GM12878 (cell line): ENCODE data around the gene ALPK1. TPM values are rescaled to one million over a fixed set of nuclear protein-coding genes. Genes with fewer than 3 reads are reported as not detected.

Source experiments
- ATAC-seq: fragments of 200-7000 bp; cut with Tn5 transposase; 3 replicates; pipeline ENCODE4 v1.9.1; 2020; ENCODE audit warnings: mild to moderate bottlenecking, moderate library complexity
- BruUV-seq: library from RNA; stranded (reverse); fragments of 400-500 nt; replicated peaks from 2 replicates; lab custom pipeline; 2021; lab: Mats Ljungman, UMichigan
- CTCF ChIA-PET: fragments of 300-600 bp; sonication (Branson Sonifier 250); formaldehyde crosslinking; extraction: SDS; loops from one replicate; lab custom pipeline; 2021; ENCODE audit warnings: inconsistent platforms; lab: Yijun Ruan, JAX
- POLR2A ChIA-PET: fragments of 350-600 bp; formaldehyde crosslinking; extraction: SDS; loops from one replicate; lab custom pipeline; 2021; ENCODE audit warnings: inconsistent platforms; lab: Charles Lee
- RAD21 ChIA-PET: fragments of 300-600 bp; sonication (Branson Sonifier 250); formaldehyde crosslinking; loops from one replicate; lab custom pipeline; 2023; ENCODE audit warnings: antibody characterized with exemption; ENCODE audit not compliant: unreplicated experiment; lab: Charles Lee
- SMC1A ChIA-PET: fragments of 300-600 bp; sonication (Branson Sonifier 250); formaldehyde crosslinking; loops from one replicate; lab custom pipeline; 2023; ENCODE audit not compliant: unreplicated experiment, uncharacterized antibody; lab: Charles Lee
- DNase-seq: peaks from one replicate; pipeline ENCODE4 v3.0.0-alpha.2; 2011; ENCODE audit warnings: low read depth, low spot score
- FAIRE-seq: peaks from 3 replicates; lab custom pipeline; 2011; peaks lifted over from hg19 to GRCh38; lab: Jason Lieb, UNC
- H2AFZ ChIP-seq: 2 replicates; pipeline ENCODE4 v1.6.0; 2011; ENCODE audit warnings: low read depth, low read length, control low read depth; ENCODE audit not compliant: control insufficient read depth
- H3K27ac ChIP-seq: 2 replicates; pipeline ENCODE4 v1.5.1; 2011; ENCODE audit warnings: control low read depth; ENCODE audit not compliant: control insufficient read depth, insufficient read depth
- H3K27me3 ChIP-seq, 2 experiments: replicated peaks in 1 of 2; 2 replicates each; pipeline versions ENCODE4 v1.6.0 to v1.6.1; 2011; ENCODE audit warnings: low read length in 1 of 2; ENCODE audit not compliant: control insufficient read depth in 2 of 2, insufficient read depth in 2 of 2
- H3K36me3 ChIP-seq, 2 experiments: 2 replicates each; pipeline ENCODE4 v1.5.1; 2011; ENCODE audit warnings: low read length in 1 of 2; ENCODE audit not compliant: control insufficient read depth in 2 of 2, insufficient read depth in 2 of 2
- H3K4me1 ChIP-seq: 2 replicates; pipeline ENCODE4 v1.6.1; 2011; ENCODE audit warnings: mild to moderate bottlenecking, low read length, moderate library complexity, mixed read lengths; ENCODE audit not compliant: control insufficient read depth, insufficient read depth
- H3K4me2 ChIP-seq: 2 replicates; pipeline ENCODE4 v1.6.0; 2011; ENCODE audit warnings: control low read depth; ENCODE audit not compliant: control insufficient read depth, insufficient read depth
- H3K4me3 ChIP-seq: fragments of 200-600 bp; sonication (generic); 2 replicates; pipeline ENCODE4 v1.5.1; 2016
- H3K79me2 ChIP-seq: 2 replicates; pipeline ENCODE4 v1.6.0; 2011; ENCODE audit warnings: low read length; ENCODE audit not compliant: control insufficient read depth, insufficient read depth
- H3K9ac ChIP-seq: 2 replicates; pipeline ENCODE4 v1.8.0; 2011; ENCODE audit warnings: low read length, control low read depth, mixed read lengths; ENCODE audit not compliant: control insufficient read depth, insufficient read depth
- H3K9me3 ChIP-seq: replicated peaks from 3 replicates; pipeline ENCODE4 v1.5.1; 2011; ENCODE audit warnings: mild to moderate bottlenecking, low read length; ENCODE audit not compliant: control insufficient read depth, insufficient read depth
- H4K20me1 ChIP-seq: 2 replicates; pipeline ENCODE4 v1.6.0; 2011; ENCODE audit not compliant: control insufficient read depth, insufficient read depth
- CEBPB ChIP-seq, 2 experiments: fragments of 150-350 bp in 1 of 2; IDR thresholded peaks; 2 replicates each; pipeline ENCODE4 v1.6.1; 2012 to 2014; ENCODE audit warnings: low read depth in 2 of 2, low read length in 2 of 2, borderline replicate concordance in 1 of 2, inconsistent platforms in 1 of 2
- GABPA ChIP-seq: IDR thresholded peaks from 2 replicates; pipeline ENCODE4 v1.6.1; 2014; ENCODE audit warnings: antibody characterized with exemption, low read depth, mild to moderate bottlenecking, inconsistent platforms
- KDM1A ChIP-seq: fragments of 200-600 bp; sonication (generic); IDR thresholded peaks from 2 replicates; pipeline ENCODE4 v1.6.1; 2016; ENCODE audit warnings: borderline replicate concordance
- NR2C1 ChIP-seq: fragments of 450-650 bp; IDR thresholded peaks from 2 replicates; pipeline ENCODE4 v1.6.1; 2017; ENCODE audit warnings: antibody characterized with exemption, mild to moderate bottlenecking, moderate library complexity
- POLR2AphosphoS5 ChIP-seq: IDR thresholded peaks from 2 replicates; pipeline ENCODE4 v1.6.1; 2011; ENCODE audit warnings: mild to moderate bottlenecking, low read length, inconsistent platforms
- RELA ChIP-seq: fragments of 450-650 bp; IDR thresholded peaks from 2 replicates; pipeline ENCODE4 v1.8.0; 2014; ENCODE audit warnings: borderline replicate concordance; ENCODE audit not compliant: partially characterized antibody
- RFX5 ChIP-seq: IDR thresholded peaks from 2 replicates; pipeline ENCODE4 v1.6.1; 2011; ENCODE audit warnings: low read depth, low read length, improper control_type of control experiment
- SMC3 ChIP-seq: IDR thresholded peaks from 2 replicates; pipeline ENCODE4 v1.6.1; 2011; ENCODE audit warnings: low read length, improper control_type of control experiment, borderline replicate concordance
- TAF1 ChIP-seq: IDR thresholded peaks from 2 replicates; pipeline ENCODE4 v1.6.1; 2011; ENCODE audit warnings: mild to moderate bottlenecking, low read depth, low read length, borderline replicate concordance
- TARDBP ChIP-seq: IDR thresholded peaks from 2 replicates; pipeline ENCODE4 v1.6.1; 2016; ENCODE audit warnings: borderline replicate concordance
- WGBS: methylation state at CpG from one replicate; pipeline ENCODE4 v1.1.6; 2016; ENCODE audit warnings: low lambda C conversion rate; ENCODE audit not compliant: insufficient replicate concordance, insufficient coverage; ENCODE audit errors: missing lambda C conversion rate; 5-methylcytosine and 5-hydroxymethylcytosine counted together
- in situ Hi-C: fragments of 300-500 bp; cut with MboI; formaldehyde crosslinking; loops from 9 replicates; pipeline ENCODE4 v1.14.3; 2018; ENCODE audit warnings: mixed read lengths
- intact Hi-C: fragments of 100-400 bp; cut with micrococcal nuclease; formaldehyde crosslinking; loops from one replicate; pipeline ENCODE4 v1.14.2; 2022; ENCODE audit not compliant: unreplicated experiment
- polyA plus RNA-seq, 11 experiments: library from polyadenylated mRNA; depleted of rRNA in 4 of 11; unstranded in 6 of 11; stranded (reverse) in 5 of 11; fragments of >200 nt; fragmentation: Nextera tagmentation in 4 of 11; fragmentation: Illumina TruSeq in 1 of 11; extraction: Ambion mirVana in 4 of 11; extraction: Trizol in 1 of 11; gene quantifications; 1 replicate in 1 of 11; 2 replicates in 10 of 11; pipeline versions ENCODE4 v1.2.1 to v1.2.3, GENCODE V29; 2011 to 2016; ENCODE audit warnings: inconsistent platforms in 2 of 11, missing spikeins in 2 of 11, low read depth in 1 of 11
- total RNA-seq, 4 experiments: library from RNA; depleted of rRNA in 3 of 4; stranded (reverse); fragments of >200 nt in 3 of 4; fragmentation: Illumina TruSeq in 1 of 4; extraction: Trizol in 1 of 4; gene quantifications; 2 replicates each; pipeline versions ENCODE4 v1.2.1 to v1.2.3, GENCODE V29; 2013 to 2021
- TF ChIP-seq, protein P1 (sequence below): fragments of 450-650 bp; IDR thresholded peaks from 2 replicates; pipeline ENCODE4 v1.6.1; 2018; ENCODE audit warnings: borderline replicate concordance, mild to moderate bottlenecking; ENCODE audit not compliant: partially characterized antibody
- TF ChIP-seq, protein P2 (sequence below): fragments of 450-650 bp; IDR thresholded peaks from 2 replicates; pipeline ENCODE4 v1.6.1; 2017; ENCODE audit warnings: mild to moderate bottlenecking

ALPK1 gene
- total and polyA plus RNA-seq, 10 of the 15 experiments (the other 5 are each of a cell fraction or from before 2014, with no cell fraction given): 8.5 to 32.3 (median 22.6) TPM

DNA sequence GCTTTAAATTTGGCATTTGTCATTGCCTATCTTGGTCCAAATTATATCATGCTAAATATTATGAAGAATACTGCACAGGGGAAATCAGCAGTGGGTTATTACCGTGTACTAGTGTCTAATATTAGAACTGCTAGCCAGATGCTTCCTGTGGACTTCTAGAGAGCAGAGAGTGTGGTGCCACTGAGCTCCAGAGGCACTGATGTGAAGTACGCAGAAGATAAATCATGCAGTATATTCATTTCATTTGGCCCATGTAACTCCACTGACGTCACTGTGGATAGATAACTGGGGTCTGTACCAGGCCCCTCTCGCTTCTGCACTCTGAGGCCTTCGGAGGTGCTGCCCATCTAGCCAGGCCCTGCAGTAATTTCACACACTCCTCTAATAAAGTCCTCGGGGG lies 80.0 kb downstream of the ALPK1 start:
- Histone ChIP-seq H2AFZ (no peak overlapping the region), H3K9ac (no peak overlapping the region), H3K27me3 (no peaks in the 10 kb centered on the region), H3K9me3 (no peaks in the 10 kb centered on the region), H3K4me1 (0 out of 2 replicates have a peak, but pooled peaks cover 4% of the 10 kb centered on the region), H4K20me1 (no peaks in the 10 kb centered on the region), H3K27ac (no peak overlapping the region), H3K4me3 (no peak overlapping the region), H3K36me3 (no peaks in the 10 kb centered on the region), H3K79me2 (no peaks in the 10 kb centered on the region), H3K4me2 (no peak overlapping the region)
- TF ChIP-seq TARDBP (no peak), GABPA (no peak)
- ChIA-PET SMC1A (interaction anchor here (0.9 kb wide), 1 partner anchor 247 kb away, joined by 3 read pairs; no protein-coding TSS in a partner anchor), RAD21 (interaction anchor here (1.0 kb wide), 1 partner anchor 9 kb away, joined by 3 read pairs; no protein-coding TSS in a partner anchor), CTCF (no interaction called here), POLR2A (interaction anchor here (0.7 kb wide), 1 partner anchor 142 kb away, joined by 4 read pairs; no protein-coding TSS in a partner anchor)
- BruUV-seq: no TSS peak
- intact Hi-C loops: no loop called here
- WGBS: 83% methylated on average over 6 of the region's 6 CpGs
- no peak for FAIRE-seq
- ATAC-seq: no peak
- in situ Hi-C loops: no loop called here
- no peak for DNase-seq

DNA sequence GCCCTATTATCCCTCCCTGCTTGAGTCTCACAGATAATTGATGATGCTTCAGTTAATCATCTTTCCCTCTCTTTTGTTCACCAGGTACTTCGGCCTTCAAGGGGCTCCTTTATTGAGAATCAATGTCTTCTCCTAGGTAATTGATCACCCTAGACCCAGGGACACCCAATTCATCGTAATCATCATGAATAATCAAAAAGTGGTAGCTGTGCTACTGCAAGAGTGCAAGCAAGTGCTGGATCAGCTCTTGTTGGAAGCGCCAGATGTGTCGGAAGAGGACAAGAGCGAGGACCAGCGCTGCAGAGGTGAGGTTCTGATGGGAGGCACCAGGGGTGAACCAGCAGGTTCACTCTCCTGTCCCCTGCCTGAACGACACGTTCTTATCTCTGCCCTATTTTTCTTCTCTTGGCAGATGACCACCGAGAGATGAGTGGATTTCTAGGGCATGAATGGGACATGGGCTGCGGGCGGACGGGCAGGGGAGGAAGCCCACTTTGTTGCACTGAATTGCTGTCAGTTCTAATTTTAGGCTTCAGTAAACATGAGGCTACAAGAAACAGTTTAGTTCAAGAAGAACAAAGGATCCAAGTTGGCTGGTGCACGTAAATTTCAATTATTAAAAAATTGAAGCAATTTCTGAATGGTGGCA lies 80.5 kb downstream of the ALPK1 start:
- H2AFZ ChIP-seq: no peak overlapping the region
- H3K4me3 ChIP-seq: no peak overlapping the region
- no peak for ATAC-seq
- RAD21 ChIA-PET: no interaction called here
- H3K79me2 ChIP-seq: no peaks in the 10 kb centered on the region
- WGBS: 96% methylated on average over 13 of the region's 13 CpGs
- no peak overlapping the region for H3K4me2 ChIP-seq
- SMC1A ChIA-PET: no interaction called here
- DNase-seq: no peak
- H3K9me3 ChIP-seq: no peaks in the 10 kb centered on the region
- no peak for TF ChIP-seq RELA
- no peak for TF ChIP-seq SMC3
- TF ChIP-seq RFX5: no peak
- no peak for TF ChIP-seq CEBPB (IDR thresholded peaks at IDR 0.05; ENCODE audit: borderline replicate concordance in 1 of 2, low read depth in 2 of 2, low read length in 2 of 2)
- TF ChIP-seq NR2C1: no peak
- TF ChIP-seq, protein P1, sequence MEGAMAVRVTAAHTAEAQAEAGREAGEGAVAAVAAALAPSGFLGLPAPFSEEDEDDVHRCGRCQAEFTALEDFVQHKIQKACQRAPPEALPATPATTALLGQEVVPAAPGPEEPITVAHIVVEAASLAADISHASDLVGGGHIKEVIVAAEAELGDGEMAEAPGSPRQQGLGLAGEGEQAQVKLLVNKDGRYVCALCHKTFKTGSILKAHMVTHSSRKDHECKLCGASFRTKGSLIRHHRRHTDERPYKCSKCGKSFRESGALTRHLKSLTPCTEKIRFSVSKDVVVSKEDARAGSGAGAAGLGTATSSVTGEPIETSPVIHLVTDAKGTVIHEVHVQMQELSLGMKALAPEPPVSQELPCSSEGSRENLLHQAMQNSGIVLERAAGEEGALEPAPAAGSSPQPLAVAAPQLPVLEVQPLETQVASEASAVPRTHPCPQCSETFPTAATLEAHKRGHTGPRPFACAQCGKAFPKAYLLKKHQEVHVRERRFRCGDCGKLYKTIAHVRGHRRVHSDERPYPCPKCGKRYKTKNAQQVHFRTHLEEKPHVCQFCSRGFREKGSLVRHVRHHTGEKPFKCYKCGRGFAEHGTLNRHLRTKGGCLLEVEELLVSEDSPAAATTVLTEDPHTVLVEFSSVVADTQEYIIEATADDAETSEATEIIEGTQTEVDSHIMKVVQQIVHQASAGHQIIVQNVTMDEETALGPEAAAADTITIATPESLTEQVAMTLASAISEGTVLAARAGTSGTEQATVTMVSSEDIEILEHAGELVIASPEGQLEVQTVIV: no peak
- no peak for TF ChIP-seq KDM1A
- no peak for TF ChIP-seq TARDBP
- TF ChIP-seq, protein P2, sequence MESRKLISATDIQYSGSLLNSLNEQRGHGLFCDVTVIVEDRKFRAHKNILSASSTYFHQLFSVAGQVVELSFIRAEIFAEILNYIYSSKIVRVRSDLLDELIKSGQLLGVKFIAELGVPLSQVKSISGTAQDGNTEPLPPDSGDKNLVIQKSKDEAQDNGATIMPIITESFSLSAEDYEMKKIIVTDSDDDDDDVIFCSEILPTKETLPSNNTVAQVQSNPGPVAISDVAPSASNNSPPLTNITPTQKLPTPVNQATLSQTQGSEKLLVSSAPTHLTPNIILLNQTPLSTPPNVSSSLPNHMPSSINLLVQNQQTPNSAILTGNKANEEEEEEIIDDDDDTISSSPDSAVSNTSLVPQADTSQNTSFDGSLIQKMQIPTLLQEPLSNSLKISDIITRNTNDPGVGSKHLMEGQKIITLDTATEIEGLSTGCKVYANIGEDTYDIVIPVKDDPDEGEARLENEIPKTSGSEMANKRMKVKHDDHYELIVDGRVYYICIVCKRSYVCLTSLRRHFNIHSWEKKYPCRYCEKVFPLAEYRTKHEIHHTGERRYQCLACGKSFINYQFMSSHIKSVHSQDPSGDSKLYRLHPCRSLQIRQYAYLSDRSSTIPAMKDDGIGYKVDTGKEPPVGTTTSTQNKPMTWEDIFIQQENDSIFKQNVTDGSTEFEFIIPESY: no peak
- no peak for TF ChIP-seq POLR2AphosphoS5
- TF ChIP-seq TAF1: no peak
- POLR2A ChIA-PET: interaction anchor here (0.7 kb wide), 1 partner anchor 141 kb away, joined by 4 read pairs; no protein-coding TSS in a partner anchor
- no peaks in the 10 kb centered on the region for H3K27me3 ChIP-seq
- CTCF ChIA-PET: no interaction called here
- no peak for FAIRE-seq
- H3K4me1 ChIP-seq: 0 out of 2 replicates have a peak, but pooled peaks cover 4% of the 10 kb centered on the region
- no peak overlapping the region for H3K27ac ChIP-seq
- in situ Hi-C loops (no loop called here), intact Hi-C loops (no loop called here)
- H3K9ac ChIP-seq: no peak overlapping the region
- no TSS peak for BruUV-seq
- H4K20me1 ChIP-seq: no peaks in the 10 kb centered on the region
- no peaks in the 10 kb centered on the region for H3K36me3 ChIP-seq
